Astrocyte (in vitro differentiated cells and primary cell): ENCODE data around the gene TMEM273. TPM values are rescaled to one million over a fixed set of nuclear protein-coding genes. Genes with fewer than 3 reads are reported as not detected.

Experiments used
- DNase-seq: peaks from one replicate; pipeline ENCODE4 v3.0.0-alpha.2; 2010; ENCODE audit warnings: low read depth
- FAIRE-seq: peaks from 2 replicates; lab custom pipeline; 2011; peaks lifted over from hg19 to GRCh38; lab: Jason Lieb, UNC
- H2AFZ ChIP-seq: 2 replicates; pipeline ENCODE4 v1.6.0; 2012; ENCODE audit warnings: low read depth, low read length, inconsistent platforms
- H3K27ac ChIP-seq: 2 replicates; pipeline ENCODE4 v1.5.1; 2011; ENCODE audit warnings: low read depth, low read length, inconsistent platforms
- H3K27me3 ChIP-seq: 2 replicates; pipeline ENCODE4 v1.6.0; 2011; ENCODE audit warnings: low read length, inconsistent platforms; ENCODE audit not compliant: insufficient read depth
- H3K36me3 ChIP-seq: 2 replicates; pipeline ENCODE4 v1.5.1; 2011; ENCODE audit warnings: low read length, inconsistent platforms; ENCODE audit not compliant: insufficient read depth
- H3K4me1 ChIP-seq: 2 replicates; pipeline ENCODE4 v1.5.1; 2011; ENCODE audit warnings: low read length, inconsistent platforms; ENCODE audit not compliant: insufficient read depth
- H3K4me2 ChIP-seq: 2 replicates; pipeline ENCODE4 v1.6.0; 2012; ENCODE audit warnings: low read length, inconsistent platforms
- H3K4me3 ChIP-seq: 2 replicates; pipeline ENCODE4 v1.5.1; 2011; ENCODE audit warnings: low read depth, mild to moderate bottlenecking, low read length, inconsistent platforms; ENCODE audit not compliant: insufficient read depth
- H3K79me2 ChIP-seq: 2 replicates; pipeline ENCODE4 v1.6.0; 2012; ENCODE audit warnings: mild to moderate bottlenecking, low read length, inconsistent platforms; ENCODE audit not compliant: insufficient read depth
- H3K9ac ChIP-seq: 2 replicates; pipeline ENCODE4 v1.6.0; 2012; ENCODE audit warnings: mild to moderate bottlenecking, low read length, inconsistent platforms
- H3K9me3 ChIP-seq: 2 replicates; pipeline ENCODE4 v1.5.1; 2012; ENCODE audit warnings: low read depth, mild to moderate bottlenecking, low read length, inconsistent platforms; ENCODE audit not compliant: insufficient read depth
- H4K20me1 ChIP-seq: 2 replicates; pipeline ENCODE4 v1.6.0; 2012; ENCODE audit warnings: low read length, inconsistent platforms; ENCODE audit not compliant: insufficient read depth
- H3K27ac Mint-ChIP-seq: one replicate; pipeline ENCODE4 v1.8.0; 2021; ENCODE audit warnings: mild to moderate bottlenecking, mixed read lengths; ENCODE audit not compliant: unreplicated experiment
- H3K27me3 Mint-ChIP-seq: one replicate; pipeline ENCODE4 v1.8.0; 2021; ENCODE audit warnings: low read depth, mixed read lengths; ENCODE audit not compliant: unreplicated experiment
- H3K36me3 Mint-ChIP-seq: one replicate; pipeline ENCODE4 v1.8.0; 2021; ENCODE audit warnings: low read depth, mixed read lengths; ENCODE audit not compliant: unreplicated experiment
- H3K4me1 Mint-ChIP-seq: one replicate; pipeline ENCODE4 v1.8.0; 2021; ENCODE audit warnings: low read depth, mixed read lengths; ENCODE audit not compliant: unreplicated experiment
- H3K4me3 Mint-ChIP-seq: one replicate; pipeline ENCODE4 v1.8.0; 2021; ENCODE audit warnings: mild to moderate bottlenecking, moderate library complexity, mixed read lengths; ENCODE audit not compliant: unreplicated experiment
- H3K9me3 Mint-ChIP-seq: one replicate; pipeline ENCODE4 v1.8.0; 2021; ENCODE audit warnings: mild to moderate bottlenecking, mixed read lengths; ENCODE audit not compliant: unreplicated experiment
- CTCF ChIP-seq: IDR thresholded peaks from 2 replicates; pipeline ENCODE4 v1.5.1; 2011; ENCODE audit warnings: low read depth, mild to moderate bottlenecking, inconsistent platforms, low read length, moderate library complexity; ENCODE audit not compliant: insufficient read depth
- EZH2 ChIP-seq: IDR thresholded peaks from 2 replicates; pipeline ENCODE4 v1.6.1; 2012; ENCODE audit warnings: mild to moderate bottlenecking, low read length, inconsistent platforms; ENCODE audit not compliant: insufficient read depth
- total RNA-seq: library from RNA; stranded (reverse); gene quantifications from 2 replicates; pipeline ENCODE4 v1.2.1, GENCODE V29; 2021

TMEM273 gene
- total RNA-seq, 1 donor from 2014 or later: not detected

- no peak for TF ChIP-seq CTCF
- TF ChIP-seq EZH2: no peak
- FAIRE-seq (no peak), DNase-seq (no peak)
- Histone ChIP-seq H3K4me3 (no peak overlapping the region), H3K4me2 (no peak overlapping the region), H3K27ac (no peak overlapping the region), H3K79me2 (no peaks in the 10 kb centered on the region), H3K4me1 (no peaks in the 10 kb centered on the region), H3K9ac (no peak overlapping the region), H3K9me3 (no peaks in the 10 kb centered on the region), H2AFZ (no peak overlapping the region), H3K36me3 (no peaks in the 10 kb centered on the region), H3K27me3 (peaks cover 9% of the 10 kb centered on the region), H4K20me1 (no peaks in the 10 kb centered on the region)
- Mint-ChIP-seq H3K4me3 (no peak overlapping the region), H3K36me3 (no peaks in the 10 kb centered on the region), H3K27ac (no peak overlapping the region), H3K9me3 (no peaks in the 10 kb centered on the region), H3K27me3 (peaks cover 24% of the 10 kb centered on the region), H3K4me1 (no peaks in the 10 kb centered on the region)
Observed at GRCh38 chr10:49212076-49212475, 23.9 kb upstream of the TMEM273 start.

GRCh38 chr10:49208996-49209395 lies 20.8 kb upstream of the TMEM273 start:
- Histone ChIP-seq H3K4me1 (no peaks in the 10 kb centered on the region), H3K4me3 (no peak overlapping the region), H2AFZ (no peak overlapping the region), H3K79me2 (no peaks in the 10 kb centered on the region), H3K9me3 (no peaks in the 10 kb centered on the region), H3K27me3 (peaks cover 9% of the 10 kb centered on the region), H3K36me3 (no peaks in the 10 kb centered on the region), H3K27ac (no peak overlapping the region), H3K9ac (no peak overlapping the region), H3K4me2 (no peak overlapping the region), H4K20me1 (no peaks in the 10 kb centered on the region)
- Mint-ChIP-seq H3K4me1 (no peaks in the 10 kb centered on the region), H3K27me3 (peaks cover 35% of the 10 kb centered on the region), H3K36me3 (no peaks in the 10 kb centered on the region), H3K9me3 (no peaks in the 10 kb centered on the region), H3K27ac (no peak overlapping the region), H3K4me3 (no peak overlapping the region)
- no peak for FAIRE-seq
- no peak for TF ChIP-seq CTCF
- TF ChIP-seq EZH2: no peak
- DNase-seq: no peak

- Mint-ChIP-seq H3K4me1 (no peaks in the 10 kb centered on the region), H3K27me3 (peaks cover 34% of the 10 kb centered on the region)
- no peak for FAIRE-seq
Observed at GRCh38 chr10:49207936-49208487, 19.8 kb upstream of the TMEM273 start.

More at GRCh38 chr10:49207936-49208487, 19.8 kb upstream of the TMEM273 start:
- H2AFZ ChIP-seq: no peak overlapping the region
- no peak overlapping the region for H3K27ac ChIP-seq
- H3K4me3 ChIP-seq: no peak overlapping the region
- no peak overlapping the region for H3K4me2 ChIP-seq
- Mint-ChIP-seq H3K4me3 (no peak overlapping the region), H3K36me3 (no peaks in the 10 kb centered on the region), H3K27ac (no peak overlapping the region), H3K9me3 (no peaks in the 10 kb centered on the region)
- no peaks in the 10 kb centered on the region for H3K79me2 ChIP-seq
- H3K9ac ChIP-seq: no peak overlapping the region
- H4K20me1 ChIP-seq: no peaks in the 10 kb centered on the region
- peaks cover 3% of the 10 kb centered on the region for H3K27me3 ChIP-seq
- H3K36me3 ChIP-seq: no peaks in the 10 kb centered on the region
- H3K4me1 ChIP-seq: no peaks in the 10 kb centered on the region
- no peak for DNase-seq
- no peaks in the 10 kb centered on the region for H3K9me3 ChIP-seq
- TF ChIP-seq CTCF (no peak), EZH2 (no peak)
